ENCODE measurements around the gene PTPRD. TPM values are rescaled to one million over a fixed set of nuclear protein-coding genes. Genes with fewer than 3 reads are reported as not detected.

Gene PTPRD
- total and polyA plus RNA-seq, 9 donors, result 45.2 to 104 (median 80.0) TPM

GRCh38 chr9:9410736-9411135 is 1202.1 kb downstream of the PTPRD start:
- DNase-seq, result no peak
- Histone ChIP-seq H3K9me3 (replicated peaks; ENCODE audit: control insufficient read depth, low read depth, low read length) (no peaks in the 10 kb centered on the region), H3K4me1 (ENCODE audit: control insufficient read depth, insufficient read depth, low read length) (no peaks in the 10 kb centered on the region), H3K36me3 (ENCODE audit: control insufficient read depth, insufficient read depth, low read length) (no peaks in the 10 kb centered on the region), H3K27ac (ENCODE audit: low read length) (no peak overlapping the region), H3K27me3 (ENCODE audit: control insufficient read depth, insufficient read depth, low read length) (no peaks in the 10 kb centered on the region), H3K4me3 (ENCODE audit: low read length) (no peak overlapping the region)
- no CpG with 5 or more reads among the region's 4 CpGs for WGBS (ENCODE audit: insufficient coverage)

- no CpG with 5 or more reads among the region's 2 CpGs for WGBS (ENCODE audit: insufficient coverage)
- Histone ChIP-seq H3K36me3 (ENCODE audit: control insufficient read depth, insufficient read depth, low read length) (no peaks in the 10 kb centered on the region), H3K4me1 (ENCODE audit: control insufficient read depth, insufficient read depth, low read length) (no peaks in the 10 kb centered on the region), H3K27me3 (ENCODE audit: control insufficient read depth, insufficient read depth, low read length) (no peaks in the 10 kb centered on the region), H3K9me3 (replicated peaks; ENCODE audit: control insufficient read depth, low read depth, low read length) (no peaks in the 10 kb centered on the region), H3K4me3 (ENCODE audit: low read length) (no peak overlapping the region), H3K27ac (ENCODE audit: low read length) (no peak overlapping the region)
- DNase-seq, result no peak
Observed at GRCh38 chr9:9399982-9400381, 1212.8 kb downstream of the PTPRD start.

GRCh38 chr9:9396518-9396917 is 1216.3 kb downstream of the PTPRD start:
- Histone ChIP-seq H3K4me1 (ENCODE audit: control insufficient read depth, insufficient read depth, low read length) (no peaks in the 10 kb centered on the region), H3K4me3 (ENCODE audit: low read length) (no peak overlapping the region), H3K9me3 (replicated peaks; ENCODE audit: control insufficient read depth, low read depth, low read length) (no peaks in the 10 kb centered on the region), H3K27me3 (ENCODE audit: control insufficient read depth, insufficient read depth, low read length) (no peaks in the 10 kb centered on the region), H3K36me3 (ENCODE audit: control insufficient read depth, insufficient read depth, low read length) (no peaks in the 10 kb centered on the region), H3K27ac (ENCODE audit: low read length) (no peak overlapping the region)
- DNase-seq, result no peak
- no CpG with 5 or more reads among the region's 2 CpGs for whole genome bisulfite sequencing (ENCODE audit: insufficient coverage)

- Histone ChIP-seq H3K4me3 (ENCODE audit: low read length) (no peak overlapping the region), H3K27ac (ENCODE audit: low read length) (no peak overlapping the region), H3K9me3 (replicated peaks; ENCODE audit: control insufficient read depth, low read depth, low read length) (no peaks in the 10 kb centered on the region), H3K36me3 (ENCODE audit: control insufficient read depth, insufficient read depth, low read length) (no peaks in the 10 kb centered on the region), H3K4me1 (ENCODE audit: control insufficient read depth, insufficient read depth, low read length) (no peaks in the 10 kb centered on the region), H3K27me3 (ENCODE audit: control insufficient read depth, insufficient read depth, low read length) (no peaks in the 10 kb centered on the region)
- no CpG with 5 or more reads among the region's 5 CpGs for WGBS (ENCODE audit: insufficient coverage)
- no peak for DNase-seq
Observed at GRCh38 chr9:9395539-9395938, 1217.3 kb downstream of the PTPRD start.

GRCh38 chr9:9392755-9393154 is 1220.0 kb downstream of the PTPRD start:
- no peaks in the 10 kb centered on the region for H3K9me3 ChIP-seq (replicated peaks; ENCODE audit: control insufficient read depth, low read depth, low read length)
- no peak overlapping the region for H3K27ac ChIP-seq (ENCODE audit: low read length)
- H3K36me3 ChIP-seq (ENCODE audit: control insufficient read depth, insufficient read depth, low read length), result no peaks in the 10 kb centered on the region
- no peak overlapping the region for H3K4me3 ChIP-seq (ENCODE audit: low read length)
- 54% methylated on average over 1 of the region's 3 CpGs for WGBS (ENCODE audit: insufficient coverage)
- no peaks in the 10 kb centered on the region for H3K27me3 ChIP-seq (ENCODE audit: control insufficient read depth, insufficient read depth, low read length)
- H3K4me1 ChIP-seq (ENCODE audit: control insufficient read depth, insufficient read depth, low read length), result no peaks in the 10 kb centered on the region
- DNase-seq, result no peak

- H3K4me3 ChIP-seq (ENCODE audit: low read length), result no peak overlapping the region
- H3K4me1 ChIP-seq (ENCODE audit: control insufficient read depth, insufficient read depth, low read length), result no peaks in the 10 kb centered on the region
- no peaks in the 10 kb centered on the region for H3K27me3 ChIP-seq (ENCODE audit: control insufficient read depth, insufficient read depth, low read length)
- 78% methylated on average over 3 of the region's 3 CpGs for WGBS (ENCODE audit: insufficient coverage)
- no peak overlapping the region for H3K27ac ChIP-seq (ENCODE audit: low read length)
- no peaks in the 10 kb centered on the region for H3K9me3 ChIP-seq (replicated peaks; ENCODE audit: control insufficient read depth, low read depth, low read length)
- DNase-seq, result no peak
- H3K36me3 ChIP-seq (ENCODE audit: control insufficient read depth, insufficient read depth, low read length), result no peaks in the 10 kb centered on the region
Observed at GRCh38 chr9:9389904-9390303, 1222.9 kb downstream of the PTPRD start.

GRCh38 chr9:9387511-9388115 is 1225.2 kb downstream of the PTPRD start:
- Histone ChIP-seq H3K36me3 (ENCODE audit: control insufficient read depth, insufficient read depth, low read length) (no peaks in the 10 kb centered on the region), H3K4me3 (ENCODE audit: low read length) (no peak overlapping the region), H3K9me3 (replicated peaks; ENCODE audit: control insufficient read depth, low read depth, low read length) (no peaks in the 10 kb centered on the region), H3K27ac (ENCODE audit: low read length) (no peak overlapping the region), H3K27me3 (ENCODE audit: control insufficient read depth, insufficient read depth, low read length) (no peaks in the 10 kb centered on the region), H3K4me1 (ENCODE audit: control insufficient read depth, insufficient read depth, low read length) (no peaks in the 10 kb centered on the region)
- WGBS (ENCODE audit: insufficient coverage), result no CpG with 5 or more reads among the region's 3 CpGs
- no peak for DNase-seq

- H3K27ac ChIP-seq (ENCODE audit: low read length), result no peak overlapping the region
- H3K27me3 ChIP-seq (ENCODE audit: control insufficient read depth, insufficient read depth, low read length), result no peaks in the 10 kb centered on the region
- WGBS (ENCODE audit: insufficient coverage), result no CpG with 5 or more reads among the region's 2 CpGs
- no peaks in the 10 kb centered on the region for H3K4me1 ChIP-seq (ENCODE audit: control insufficient read depth, insufficient read depth, low read length)
- no peaks in the 10 kb centered on the region for H3K36me3 ChIP-seq (ENCODE audit: control insufficient read depth, insufficient read depth, low read length)
- no peaks in the 10 kb centered on the region for H3K9me3 ChIP-seq (replicated peaks; ENCODE audit: control insufficient read depth, low read depth, low read length)
- DNase-seq, result no peak
- H3K4me3 ChIP-seq (ENCODE audit: low read length), result no peak overlapping the region
Observed at GRCh38 chr9:9362332-9362731, 1250.5 kb downstream of the PTPRD start.

GRCh38 chr9:9352877-9353481 is 1259.8 kb downstream of the PTPRD start:
- no CpG with 5 or more reads among the region's 2 CpGs for WGBS (ENCODE audit: insufficient coverage)
- Histone ChIP-seq H3K27me3 (ENCODE audit: control insufficient read depth, insufficient read depth, low read length) (no peaks in the 10 kb centered on the region), H3K9me3 (replicated peaks; ENCODE audit: control insufficient read depth, low read depth, low read length) (no peaks in the 10 kb centered on the region), H3K27ac (ENCODE audit: low read length) (no peak overlapping the region), H3K4me3 (ENCODE audit: low read length) (no peak overlapping the region), H3K4me1 (ENCODE audit: control insufficient read depth, insufficient read depth, low read length) (no peaks in the 10 kb centered on the region), H3K36me3 (ENCODE audit: control insufficient read depth, insufficient read depth, low read length) (no peaks in the 10 kb centered on the region)
- peak; percentile 32 for DNase-seq

- DNase-seq, result peak; percentile 1
- WGBS (ENCODE audit: insufficient coverage), result 70% methylated on average over 2 of the region's 2 CpGs
- no peaks in the 10 kb centered on the region for H3K36me3 ChIP-seq (ENCODE audit: control insufficient read depth, insufficient read depth, low read length)
Observed at GRCh38 chr9:9341203-9341602, 1271.6 kb downstream of the PTPRD start.

GRCh38 chr9:9337129-9337528 is 1275.7 kb downstream of the PTPRD start:
- H3K9me3 ChIP-seq (replicated peaks; ENCODE audit: control insufficient read depth, low read depth, low read length), result no peaks in the 10 kb centered on the region
- no peaks in the 10 kb centered on the region for H3K36me3 ChIP-seq (ENCODE audit: control insufficient read depth, insufficient read depth, low read length)
- H3K4me3 ChIP-seq (ENCODE audit: low read length), result no peak overlapping the region
- no peaks in the 10 kb centered on the region for H3K4me1 ChIP-seq (ENCODE audit: control insufficient read depth, insufficient read depth, low read length)
- no peaks in the 10 kb centered on the region for H3K27me3 ChIP-seq (ENCODE audit: control insufficient read depth, insufficient read depth, low read length)
- H3K27ac ChIP-seq (ENCODE audit: low read length), result no peak overlapping the region
- no peak for DNase-seq

More at GRCh38 chr9:9341203-9341602, 1271.6 kb downstream of the PTPRD start:
- Histone ChIP-seq H3K9me3 (replicated peaks; ENCODE audit: control insufficient read depth, low read depth, low read length) (no peaks in the 10 kb centered on the region), H3K27ac (ENCODE audit: low read length) (no peak overlapping the region), H3K27me3 (ENCODE audit: control insufficient read depth, insufficient read depth, low read length) (no peaks in the 10 kb centered on the region), H3K4me1 (ENCODE audit: control insufficient read depth, insufficient read depth, low read length) (no peaks in the 10 kb centered on the region), H3K4me3 (ENCODE audit: low read length) (no peak overlapping the region)
